ENCODE measurements around the gene MAPK7.

MAPK7 gene

DNA sequence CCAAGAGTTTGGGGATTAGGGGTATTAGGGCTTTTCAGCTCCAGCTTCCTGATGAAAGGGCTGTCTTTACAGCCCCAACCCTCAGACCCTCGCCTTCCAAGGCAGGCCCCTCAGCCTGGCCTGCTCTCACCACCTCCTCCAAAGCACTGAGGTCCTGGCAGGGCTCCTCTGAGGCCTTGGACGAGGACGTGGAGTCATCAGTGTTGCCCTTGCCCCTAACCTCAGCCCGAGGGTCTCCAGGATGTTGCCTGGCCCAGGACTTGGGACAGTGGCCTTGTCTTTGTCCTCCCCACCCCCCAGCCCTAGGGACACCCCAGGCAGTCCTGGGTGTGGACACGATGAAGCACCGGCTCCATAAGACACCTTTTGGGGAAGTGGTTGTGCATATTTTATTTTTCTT, 44.0 kb upstream of the MAPK7 start:
- Histone ChIP-seq H3K27ac (ENCODE audit: low read depth, low read length) (no peak overlapping the region), H3K9me3 (ENCODE audit: control insufficient read depth in 1 of 2, low read length in 2 of 2) (no peaks in the 10 kb centered on the region), H3K27me3 (ENCODE audit: control insufficient read depth in 1 of 2, insufficient read depth in 2 of 2, low read length in 2 of 2) (no peaks in the 10 kb centered on the region), H3K4me1 (ENCODE audit: control insufficient read depth in 1 of 2, insufficient read depth in 2 of 2, low read length in 2 of 2) (peaks cover 0 to 5% of the 10 kb centered on the region in 2 donors), H3K4me3 (ENCODE audit: low read depth in 1 of 2, low read length in 2 of 2) (no peak overlapping the region), H3K36me3 (ENCODE audit: control insufficient read depth in 1 of 2, insufficient read depth in 2 of 2, low read length in 2 of 2) (peaks cover 0 to 7% of the 10 kb centered on the region in 2 donors), H3K9ac (ENCODE audit: low read depth in 1 of 2, low read length in 2 of 2) (no peak overlapping the region)

DNA sequence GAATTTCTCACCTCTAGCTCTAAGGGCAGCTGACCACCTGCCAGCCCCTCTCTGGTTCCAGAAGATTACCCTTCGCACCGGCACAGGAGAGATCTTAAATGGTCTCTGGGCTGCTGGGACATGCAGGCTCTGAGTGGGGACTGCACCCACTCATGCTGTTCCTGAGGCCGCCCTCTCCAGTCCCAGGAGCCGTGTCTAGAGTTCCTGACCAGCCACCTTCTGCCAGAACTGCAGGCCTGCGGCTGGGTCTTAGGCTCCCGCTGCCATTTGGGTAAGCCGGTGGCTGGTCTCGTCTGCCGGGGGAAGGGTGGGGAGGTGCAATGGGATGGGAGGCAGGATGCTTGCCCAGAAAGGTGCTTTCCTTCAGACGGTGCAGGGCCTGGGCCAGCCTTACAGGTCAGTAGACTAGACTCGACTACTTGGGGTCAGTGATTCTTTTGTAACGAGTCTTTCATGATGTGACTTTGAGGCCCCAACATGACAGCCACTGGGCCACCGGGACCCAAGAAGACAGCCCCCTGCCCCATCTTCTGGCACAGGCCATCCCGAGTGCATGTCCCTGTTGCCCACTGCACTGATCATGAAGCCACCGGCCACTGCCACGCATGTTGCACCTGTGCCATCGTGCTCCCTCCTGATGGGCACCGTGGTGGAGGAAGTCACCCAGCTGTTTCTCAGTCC, 42.2 kb upstream of the MAPK7 start:
- no peak overlapping the region for H3K4me3 ChIP-seq (ENCODE audit: low read depth in 1 of 2, low read length in 2 of 2)
- no peak overlapping the region for H3K9ac ChIP-seq (ENCODE audit: low read depth in 1 of 2, low read length in 2 of 2)
- peaks cover 0 to 5% of the 10 kb centered on the region in 2 donors for H3K4me1 ChIP-seq (ENCODE audit: control insufficient read depth in 1 of 2, insufficient read depth in 2 of 2, low read length in 2 of 2)
- no peaks in the 10 kb centered on the region for H3K27me3 ChIP-seq (ENCODE audit: control insufficient read depth in 1 of 2, insufficient read depth in 2 of 2, low read length in 2 of 2)
- no peaks in the 10 kb centered on the region for H3K9me3 ChIP-seq (ENCODE audit: control insufficient read depth in 1 of 2, low read length in 2 of 2)
- peaks cover 0 to 4% of the 10 kb centered on the region in 2 donors for H3K36me3 ChIP-seq (ENCODE audit: control insufficient read depth in 1 of 2, insufficient read depth in 2 of 2, low read length in 2 of 2)
- H3K27ac ChIP-seq (ENCODE audit: low read depth, low read length): no peak overlapping the region

GRCh38 chr17:19336938-19337711, 41.2 kb upstream of the MAPK7 start:
- H3K36me3 ChIP-seq (ENCODE audit: control insufficient read depth in 1 of 2, insufficient read depth in 2 of 2, low read length in 2 of 2): peaks cover 0 to 4% of the 10 kb centered on the region in 2 donors
- no peak overlapping the region for H3K4me3 ChIP-seq (ENCODE audit: low read depth in 1 of 2, low read length in 2 of 2)
- no peak overlapping the region for H3K27ac ChIP-seq (ENCODE audit: low read depth, low read length)
- peaks cover 0 to 5% of the 10 kb centered on the region in 2 donors for H3K4me1 ChIP-seq (ENCODE audit: control insufficient read depth in 1 of 2, insufficient read depth in 2 of 2, low read length in 2 of 2)
- H3K9ac ChIP-seq (ENCODE audit: low read depth in 1 of 2, low read length in 2 of 2): no peak overlapping the region
- no peaks in the 10 kb centered on the region for H3K27me3 ChIP-seq (ENCODE audit: control insufficient read depth in 1 of 2, insufficient read depth in 2 of 2, low read length in 2 of 2)
- no peaks in the 10 kb centered on the region for H3K9me3 ChIP-seq (ENCODE audit: control insufficient read depth in 1 of 2, low read length in 2 of 2)

DNA sequence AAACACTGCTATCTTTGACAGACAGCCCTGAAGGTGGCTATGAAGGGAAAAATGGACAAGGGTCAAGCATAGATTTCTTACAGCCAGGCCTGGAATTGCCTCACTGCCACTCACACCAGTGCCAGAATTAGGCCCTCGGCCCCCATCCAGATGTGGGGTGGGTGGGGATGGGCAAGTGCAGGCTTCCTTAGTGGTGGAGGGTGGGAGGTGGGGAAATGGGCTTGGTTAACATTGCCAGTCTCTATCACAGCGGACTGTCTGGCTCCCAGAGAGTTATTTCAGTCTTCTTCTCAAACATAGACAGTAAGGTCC, 40.6 kb upstream of the MAPK7 start:
- no peak overlapping the region for H3K9ac ChIP-seq (ENCODE audit: low read depth in 1 of 2, low read length in 2 of 2)
- H3K9me3 ChIP-seq (ENCODE audit: control insufficient read depth in 1 of 2, low read length in 2 of 2): no peaks in the 10 kb centered on the region
- peaks cover 0 to 4% of the 10 kb centered on the region in 2 donors for H3K36me3 ChIP-seq (ENCODE audit: control insufficient read depth in 1 of 2, insufficient read depth in 2 of 2, low read length in 2 of 2)
- H3K27ac ChIP-seq (ENCODE audit: low read depth, low read length): no peak overlapping the region
- H3K4me3 ChIP-seq (ENCODE audit: low read depth in 1 of 2, low read length in 2 of 2): no peak overlapping the region
- peaks cover 0 to 5% of the 10 kb centered on the region in 2 donors for H3K4me1 ChIP-seq (ENCODE audit: control insufficient read depth in 1 of 2, insufficient read depth in 2 of 2, low read length in 2 of 2)
- H3K27me3 ChIP-seq (ENCODE audit: control insufficient read depth in 1 of 2, insufficient read depth in 2 of 2, low read length in 2 of 2): no peaks in the 10 kb centered on the region

GRCh38 chr17:19338031-19338990, 40.0 kb upstream of the MAPK7 start:
- Histone ChIP-seq H3K9me3 (ENCODE audit: control insufficient read depth in 1 of 2, low read length in 2 of 2) (no peaks in the 10 kb centered on the region), H3K9ac (ENCODE audit: low read depth in 1 of 2, low read length in 2 of 2) (no peak overlapping the region), H3K27me3 (ENCODE audit: control insufficient read depth in 1 of 2, insufficient read depth in 2 of 2, low read length in 2 of 2) (no peaks in the 10 kb centered on the region), H3K36me3 (ENCODE audit: control insufficient read depth in 1 of 2, insufficient read depth in 2 of 2, low read length in 2 of 2) (peaks cover 0 to 4% of the 10 kb centered on the region in 2 donors), H3K4me3 (ENCODE audit: low read depth in 1 of 2, low read length in 2 of 2) (no peak overlapping the region), H3K27ac (ENCODE audit: low read depth, low read length) (no peak overlapping the region), H3K4me1 (ENCODE audit: control insufficient read depth in 1 of 2, insufficient read depth in 2 of 2, low read length in 2 of 2) (peaks cover 0 to 5% of the 10 kb centered on the region in 2 donors)

DNA sequence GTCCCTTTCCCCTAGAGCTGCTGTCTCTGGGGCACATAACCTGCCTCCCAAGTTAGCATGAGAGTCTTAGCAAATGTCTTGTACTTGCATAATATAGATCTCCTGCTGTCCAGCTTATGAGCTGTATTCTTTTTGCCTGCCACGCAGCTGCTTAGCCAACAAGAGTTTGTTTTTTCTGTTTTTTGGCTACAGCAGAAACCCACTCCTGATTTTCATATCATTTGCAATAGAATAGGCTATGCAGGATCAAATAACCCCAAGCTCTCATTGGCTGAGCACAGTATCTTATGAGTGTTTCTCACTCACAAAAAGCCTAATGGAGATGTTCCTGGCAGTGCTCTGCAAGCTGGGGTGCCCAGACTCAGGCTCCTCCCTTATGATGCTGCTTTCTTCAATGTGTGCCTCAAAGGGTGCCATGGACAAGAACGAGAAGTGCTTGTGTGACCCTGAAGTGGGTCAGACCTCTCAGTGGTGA, 38.9 kb upstream of the MAPK7 start:
- Histone ChIP-seq H3K4me3 (ENCODE audit: low read depth in 1 of 2, low read length in 2 of 2) (no peak overlapping the region), H3K27me3 (ENCODE audit: control insufficient read depth in 1 of 2, insufficient read depth in 2 of 2, low read length in 2 of 2) (no peaks in the 10 kb centered on the region), H3K9ac (ENCODE audit: low read depth in 1 of 2, low read length in 2 of 2) (no peak overlapping the region), H3K27ac (ENCODE audit: low read depth, low read length) (no peak overlapping the region), H3K36me3 (ENCODE audit: control insufficient read depth in 1 of 2, insufficient read depth in 2 of 2, low read length in 2 of 2) (no peaks in the 10 kb centered on the region), H3K4me1 (ENCODE audit: control insufficient read depth in 1 of 2, insufficient read depth in 2 of 2, low read length in 2 of 2) (peaks cover 0 to 5% of the 10 kb centered on the region in 2 donors), H3K9me3 (ENCODE audit: control insufficient read depth in 1 of 2, low read length in 2 of 2) (no peaks in the 10 kb centered on the region)

GRCh38 chr17:19341211-19341631, 37.1 kb upstream of the MAPK7 start:
- no peaks in the 10 kb centered on the region for H3K27me3 ChIP-seq (ENCODE audit: control insufficient read depth in 1 of 2, insufficient read depth in 2 of 2, low read length in 2 of 2)
- H3K9me3 ChIP-seq (ENCODE audit: control insufficient read depth in 1 of 2, low read length in 2 of 2): no peaks in the 10 kb centered on the region
- no peak overlapping the region for H3K9ac ChIP-seq (ENCODE audit: low read depth in 1 of 2, low read length in 2 of 2)
- H3K36me3 ChIP-seq (ENCODE audit: control insufficient read depth in 1 of 2, insufficient read depth in 2 of 2, low read length in 2 of 2): no peaks in the 10 kb centered on the region
- H3K4me1 ChIP-seq (ENCODE audit: control insufficient read depth in 1 of 2, insufficient read depth in 2 of 2, low read length in 2 of 2): peaks cover 0 to 5% of the 10 kb centered on the region in 2 donors
- no peak overlapping the region for H3K27ac ChIP-seq (ENCODE audit: low read depth, low read length)
- H3K4me3 ChIP-seq (ENCODE audit: low read depth in 1 of 2, low read length in 2 of 2): no peak overlapping the region

- Histone ChIP-seq H3K27me3 (ENCODE audit: control insufficient read depth in 1 of 2, insufficient read depth in 2 of 2, low read length in 2 of 2) (no peaks in the 10 kb centered on the region), H3K9ac (ENCODE audit: low read depth in 1 of 2, low read length in 2 of 2) (no peak overlapping the region), H3K27ac (ENCODE audit: low read depth, low read length) (no peak overlapping the region), H3K36me3 (ENCODE audit: control insufficient read depth in 1 of 2, insufficient read depth in 2 of 2, low read length in 2 of 2) (no peaks in the 10 kb centered on the region), H3K9me3 (ENCODE audit: control insufficient read depth in 1 of 2, low read length in 2 of 2) (no peaks in the 10 kb centered on the region), H3K4me3 (ENCODE audit: low read depth in 1 of 2, low read length in 2 of 2) (no peak overlapping the region), H3K4me1 (ENCODE audit: control insufficient read depth in 1 of 2, insufficient read depth in 2 of 2, low read length in 2 of 2) (peaks cover 0 to 10% of the 10 kb centered on the region in 2 donors)
Measured at GRCh38 chr17:19341641-19342610, 36.4 kb upstream of the MAPK7 start.

DNA sequence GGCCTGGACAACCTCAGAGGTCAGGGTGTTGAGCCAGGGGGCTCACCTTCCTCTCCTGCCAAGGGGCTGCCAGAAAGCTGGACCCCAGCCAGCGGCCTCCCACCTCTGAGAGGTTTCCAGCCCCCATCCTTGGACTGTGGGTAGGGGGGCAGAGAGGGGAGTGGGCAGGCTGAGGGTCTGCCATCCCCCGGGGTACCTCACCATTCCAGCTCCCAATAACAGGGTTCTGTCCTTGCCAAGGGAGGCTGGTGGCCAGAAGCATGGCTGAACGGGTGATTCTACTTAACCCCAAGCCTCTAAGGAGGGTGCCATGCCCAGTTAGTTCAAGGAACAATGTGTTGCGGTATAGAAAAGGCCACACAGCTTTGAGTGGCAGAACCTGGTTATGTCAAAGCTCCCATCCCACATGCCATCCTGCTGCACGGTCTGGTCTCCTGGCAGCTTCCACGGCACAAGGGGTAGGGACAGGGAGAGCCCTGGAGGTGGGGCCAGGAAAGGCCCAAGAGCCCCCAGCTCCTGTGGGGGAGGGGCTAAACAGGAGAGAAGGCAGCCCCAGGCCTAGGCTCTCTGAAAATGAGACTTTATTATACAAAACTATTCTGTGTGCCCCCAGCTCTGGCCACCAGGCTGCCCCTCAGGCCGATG, 35.6 kb upstream of the MAPK7 start:
- Histone ChIP-seq H3K36me3 (ENCODE audit: control insufficient read depth in 1 of 2, insufficient read depth in 2 of 2, low read length in 2 of 2) (no peaks in the 10 kb centered on the region), H3K4me1 (ENCODE audit: control insufficient read depth in 1 of 2, insufficient read depth in 2 of 2, low read length in 2 of 2) (peaks cover 0 to 10% of the 10 kb centered on the region in 2 donors), H3K27ac (ENCODE audit: low read depth, low read length) (no peak overlapping the region)

More for the DNA sequence above, 35.6 kb upstream of the MAPK7 start:
- no peaks in the 10 kb centered on the region for H3K9me3 ChIP-seq (ENCODE audit: control insufficient read depth in 1 of 2, low read length in 2 of 2)
- H3K4me3 ChIP-seq (ENCODE audit: low read depth in 1 of 2, low read length in 2 of 2): no peak overlapping the region
- H3K27me3 ChIP-seq (ENCODE audit: control insufficient read depth in 1 of 2, insufficient read depth in 2 of 2, low read length in 2 of 2): no peaks in the 10 kb centered on the region
- no peak overlapping the region for H3K9ac ChIP-seq (ENCODE audit: low read depth in 1 of 2, low read length in 2 of 2)

Data from duodenal mucosa (tissue), 2 donors.